ENCODE data around the gene DSTN. TPM values are rescaled to one million over a fixed set of nuclear protein-coding genes. Genes with fewer than 3 reads are reported as not detected.

DSTN gene
- total RNA-seq, 2 experiments from 2014 or later = 25.5 to 58.1 TPM

- H3K79me2 ChIP-seq (ENCODE audit: insufficient read depth, low read depth, low read length) = no peaks in the 10 kb centered on the region
- DNase-seq (ENCODE audit: low spot score) = no peak
- peak overlapping the region; percentile 76 for H3K27ac ChIP-seq (ENCODE audit: low read depth, low read length, poor library complexity, severe bottlenecking)
- H3K9me2 ChIP-seq (ENCODE audit: insufficient read depth, low read length) = no peaks in the 10 kb centered on the region
- no peaks in the 10 kb centered on the region for H4K20me1 ChIP-seq (ENCODE audit: insufficient read depth, low read length)
- BruUV-seq (replicated peaks) = no TSS peak
- peak overlapping the region; percentile 52 for H3K4me2 ChIP-seq (ENCODE audit: low read length)
- ChIA-PET POLR2A (interaction anchor here (0.5 to 1.4 kb wide), 5 partner anchors 9 to 315 kb away, joined by 3 to 4 read pairs (median 3); no protein-coding TSS in a partner anchor), CTCF (ENCODE audit: unreplicated experiment) (interaction anchor here (0.6 to 1.3 kb wide), 2 partner anchors 11 to 35 kb away, joined by 3 read pairs; partner anchors contain the start of gene RRBP1)
- no peaks in the 10 kb centered on the region for H3K9me3 ChIP-seq (ENCODE audit: low read length)
- peaks cover 75% of the 10 kb centered on the region for H3K4me1 ChIP-seq (ENCODE audit: insufficient read depth, low read length, poor library complexity, severe bottlenecking)
- intact Hi-C loops (cut with micrococcal nuclease; ENCODE audit: unreplicated experiment) = loop anchor here (1.0 to 2.0 kb wide), 2 partner anchors 77 to 201 kb away; partner anchors contain the start of gene DSTN
- TF ChIP-seq EZH2phosphoT487 (IDR thresholded peaks at IDR 0.05; ENCODE audit: borderline replicate concordance, low read depth, low read length) (no peak), CTCF (conservative IDR thresholded peaks at IDR 0.05; ENCODE audit: low read length) (no peak)
- H3K36me3 ChIP-seq (ENCODE audit: insufficient read depth, low read length) = no peaks in the 10 kb centered on the region
- no peak overlapping the region for H2AFZ ChIP-seq (ENCODE audit: low read length)
- H3K4me3 ChIP-seq (ENCODE audit: low read depth, low read length, poor library complexity, severe bottlenecking) = no peak overlapping the region
Measured at GRCh38 chr20:17647391-17648314, 77.8 kb downstream of the DSTN start.

- peak overlapping the region; percentile 76 for H3K27ac ChIP-seq (ENCODE audit: low read depth, low read length, poor library complexity, severe bottlenecking)
- H3K4me1 ChIP-seq (ENCODE audit: insufficient read depth, low read length, poor library complexity, severe bottlenecking) = peaks cover 72% of the 10 kb centered on the region
- no peaks in the 10 kb centered on the region for H4K20me1 ChIP-seq (ENCODE audit: insufficient read depth, low read length)
- H2AFZ ChIP-seq (ENCODE audit: low read length) = no peak overlapping the region; the same call in 1 of the 2 replicates
- ChIA-PET CTCF (ENCODE audit: unreplicated experiment) (interaction anchor here (0.6 to 1.3 kb wide), 2 partner anchors 12 to 34 kb away, joined by 3 read pairs; partner anchors contain the start of gene RRBP1), POLR2A (interaction anchor here (0.5 to 1.4 kb wide), 5 partner anchors 9 to 315 kb away, joined by 3 to 4 read pairs (median 3); no protein-coding TSS in a partner anchor)
- intact Hi-C loops (cut with micrococcal nuclease; ENCODE audit: unreplicated experiment) = loop anchor here (2.0 kb wide), 1 partner anchor 77 kb away; the partner anchor contains the start of gene DSTN
- no peaks in the 10 kb centered on the region for H3K9me2 ChIP-seq (ENCODE audit: insufficient read depth, low read length)
- H3K9me3 ChIP-seq (ENCODE audit: low read length) = no peaks in the 10 kb centered on the region
- TF ChIP-seq CTCF (conservative IDR thresholded peaks at IDR 0.05; ENCODE audit: low read length) = no peak
- no peak for TF ChIP-seq EZH2phosphoT487 (IDR thresholded peaks at IDR 0.05; ENCODE audit: borderline replicate concordance, low read depth, low read length)
- H3K79me2 ChIP-seq (ENCODE audit: insufficient read depth, low read depth, low read length) = no peaks in the 10 kb centered on the region
- no peaks in the 10 kb centered on the region for H3K36me3 ChIP-seq (ENCODE audit: insufficient read depth, low read length)
- peak; percentile 77 for DNase-seq (ENCODE audit: low spot score)
- H3K4me3 ChIP-seq (ENCODE audit: low read depth, low read length, poor library complexity, severe bottlenecking) = no peak overlapping the region
- peak overlapping the region; percentile 52 for H3K4me2 ChIP-seq (ENCODE audit: low read length)
- no TSS peak for BruUV-seq (replicated peaks)
Measured at GRCh38 chr20:17648315-17648646, 78.4 kb downstream of the DSTN start.

Measured in OCI-LY7 (cell line).